B cell (primary cell): ENCODE results near the gene PIBF1. TPM values are rescaled to one million over a fixed set of nuclear protein-coding genes. Genes with fewer than 3 reads are reported as not detected.

Source experiments
- ATAC-seq: fragments of 200-7000 bp; cut with Tn5 transposase; one replicate; pipeline ENCODE4 v1.10.0; 2021; ENCODE audit warnings: low read depth, mild to moderate bottlenecking, moderate number of reproducible peaks, moderate library complexity
- CTCF ChIA-PET: fragments of 350-600 bp; sonication (Branson Sonifier 250); formaldehyde crosslinking; loops from one replicate; lab custom pipeline; 2021; ENCODE audit warnings: antibody characterized with exemption, inconsistent platforms; lab: Charles Lee
- POLR2A ChIA-PET: fragments of 350-600 bp; sonication (Branson Sonifier 250); formaldehyde crosslinking; loops from one replicate; lab custom pipeline; 2021; ENCODE audit warnings: antibody characterized with exemption; lab: Charles Lee
- DNase-seq: peaks from one replicate; pipeline ENCODE4 v3.0.0; 2013
- H2AFZ ChIP-seq: 2 replicates; pipeline ENCODE4 v1.6.1; 2012; ENCODE audit warnings: mild to moderate bottlenecking, low read depth, low read length; ENCODE audit not compliant: insufficient read depth, poor library complexity, severe bottlenecking
- H3K27ac ChIP-seq, 2 donors: 1 replicate in 1 of 2; 2 replicates in 1 of 2; pipeline ENCODE4 v1.5.1; 2012 to 2013; ENCODE audit warnings: low read length in 2 of 2, mild to moderate bottlenecking in 2 of 2, moderate library complexity in 1 of 2
- H3K27me3 ChIP-seq, 4 experiments: fragments of 200-600 bp in 1 of 4; sonication (generic) in 1 of 4; replicated peaks in 1 of 4; 1 replicate in 2 of 4; 2 replicates in 2 of 4; pipeline versions ENCODE4 v1.6.1 to v1.7.0; 2013 to 2016; ENCODE audit warnings: low read length in 3 of 4, mild to moderate bottlenecking in 2 of 4, mixed read lengths in 1 of 4, moderate library complexity in 1 of 4; ENCODE audit not compliant: insufficient read depth in 4 of 4, control insufficient read depth in 3 of 4; ENCODE audit errors: control extremely low read depth in 1 of 4
- H3K36me3 ChIP-seq, 2 experiments: replicated peaks in 1 of 2; 1 replicate in 1 of 2; 2 replicates in 1 of 2; pipeline versions ENCODE4 v1.6.1 to v1.7.1; 2013; ENCODE audit warnings: low read length in 1 of 2; ENCODE audit not compliant: insufficient read depth in 2 of 2, control insufficient read depth in 1 of 2; ENCODE audit errors: control extremely low read depth in 1 of 2, extremely low read depth in 1 of 2
- H3K4me1 ChIP-seq, 2 donors: fragments of 200-600 bp in 1 of 2; sonication (generic) in 1 of 2; 1 replicate in 1 of 2; 2 replicates in 1 of 2; pipeline versions ENCODE4 v1.5.1 to v1.6.1; 2013 to 2017; ENCODE audit warnings: low read length in 2 of 2; ENCODE audit not compliant: control insufficient read depth in 2 of 2, insufficient read depth in 2 of 2
- H3K4me2 ChIP-seq: replicated peaks from 2 replicates; pipeline ENCODE3; 2012; ENCODE audit warnings: mild to moderate bottlenecking, low read depth, low read length; ENCODE audit not compliant: poor library complexity, severe bottlenecking
- H3K4me3 ChIP-seq, 5 experiments: fragments of 200-600 bp in 1 of 5; sonication (generic) in 1 of 5; 1 replicate in 3 of 5; 2 replicates in 2 of 5; pipeline versions ENCODE4 v1.5.1 to v1.7.0; 2011 to 2016; ENCODE audit warnings: low read length in 4 of 5, mild to moderate bottlenecking in 4 of 5, low read depth in 2 of 5, control low read depth in 1 of 5, moderate library complexity in 1 of 5; ENCODE audit not compliant: insufficient read depth in 1 of 5; ENCODE audit errors: control extremely low read depth in 1 of 5, extremely low read depth in 1 of 5
- H3K79me2 ChIP-seq: fragments of 200-600 bp; sonication (generic); one replicate; pipeline ENCODE4 v1.6.0; 2016; ENCODE audit warnings: low read length; ENCODE audit not compliant: control insufficient read depth, insufficient read depth
- H3K9ac ChIP-seq: fragments of 200-600 bp; sonication (generic); 2 replicates; pipeline ENCODE4 v1.6.1; 2017; ENCODE audit warnings: mild to moderate bottlenecking, low read length, moderate library complexity
- H3K9me3 ChIP-seq, 3 donors: one replicate each; pipeline versions ENCODE4 v1.6.1 to v1.7.1; 2013; ENCODE audit warnings: low read length in 2 of 3; ENCODE audit not compliant: control insufficient read depth in 2 of 3, insufficient read depth in 1 of 3; ENCODE audit errors: control extremely low read depth in 1 of 3
- H4K20me1 ChIP-seq: 2 replicates; pipeline ENCODE4 v1.6.0; 2012; ENCODE audit warnings: mild to moderate bottlenecking, low read length; ENCODE audit not compliant: insufficient read depth, control insufficient read depth, poor library complexity, severe bottlenecking
- H3K27ac Mint-ChIP-seq: one replicate; pipeline ENCODE4 v1.8.0; 2021; ENCODE audit warnings: mixed read lengths
- H3K27me3 Mint-ChIP-seq: one replicate; pipeline ENCODE4 v1.8.0; 2021; ENCODE audit warnings: mixed read lengths
- H3K4me1 Mint-ChIP-seq: one replicate; pipeline ENCODE4 v1.8.0; 2021; ENCODE audit warnings: mixed read lengths
- H3K4me3 Mint-ChIP-seq: one replicate; pipeline ENCODE4 v1.8.0; 2021; ENCODE audit warnings: mixed read lengths
- H3K9me3 Mint-ChIP-seq: one replicate; pipeline ENCODE4 v1.8.0; 2022; ENCODE audit warnings: mixed read lengths; ENCODE audit not compliant: insufficient read depth
- CTCF ChIP-seq: fragments of 200-600 bp; IDR thresholded peaks from one replicate; pipeline ENCODE4 v1.8.0; 2022; ENCODE audit warnings: antibody characterized with exemption, mild to moderate bottlenecking
- EZH2 ChIP-seq: IDR thresholded peaks from 2 replicates; pipeline ENCODE4 v1.6.1; 2012; ENCODE audit warnings: borderline replicate concordance, low read depth, mild to moderate bottlenecking, moderate library complexity, low read length; ENCODE audit not compliant: insufficient read depth, poor library complexity, severe bottlenecking
- WGBS: methylation state at CpG from one replicate; pipeline ENCODE4 v1.1.5; 2013; ENCODE audit warnings: missing lambda C conversion rate; ENCODE audit not compliant: insufficient coverage; 5-methylcytosine and 5-hydroxymethylcytosine counted together
- intact Hi-C: fragments of 100-400 bp; cut with micrococcal nuclease; formaldehyde crosslinking; loops from one replicate; pipeline ENCODE4 v1.10.0; 2022
- polyA plus RNA-seq: library from polyadenylated mRNA; depleted of rRNA; stranded (reverse); fragments of >200 nt; gene quantifications from 2 replicates; pipeline ENCODE4 v1.2.3, GENCODE V29; 2012
- total RNA-seq, 2 donors: library from RNA; stranded (reverse); fragments of 120-200 nt in 1 of 2; gene quantifications; 1 replicate in 1 of 2; 2 replicates in 1 of 2; pipeline versions ENCODE4 v1.2.3 to v1.2.4, GENCODE V29; 2013 to 2022

PIBF1 gene
- total and polyA plus RNA-seq, 2 donors (not counting 1 experiment from before 2014, with no cell fraction given) = 4.5 to 43.1 TPM

GRCh38 chr13:72960541-72960940 lies 178.6 kb downstream of the PIBF1 start:
- H3K27me3 Mint-ChIP-seq = no peaks in the 10 kb centered on the region
- H3K4me3 Mint-ChIP-seq = no peak overlapping the region
- peaks cover 7% of the 10 kb centered on the region in 2 donors for H3K4me1 ChIP-seq
- H3K4me1 Mint-ChIP-seq = peaks cover 17% of the 10 kb centered on the region
- DNase-seq (no peak), ATAC-seq (no peak)
- peaks cover 0 to 1% (median 0%) of the 10 kb centered on the region in 3 donors for H3K9me3 ChIP-seq
- no peak overlapping the region for H3K9ac ChIP-seq
- H3K9me3 Mint-ChIP-seq = peaks cover 5% of the 10 kb centered on the region
- no peaks in the 10 kb centered on the region for H3K79me2 ChIP-seq
- CTCF ChIA-PET = no interaction called here
- H3K36me3 ChIP-seq = peaks cover 0 to 4% of the 10 kb centered on the region in 2 experiments
- no peak overlapping the region for H3K27ac ChIP-seq
- no peak for TF ChIP-seq CTCF
- TF ChIP-seq EZH2 = no peak
- intact Hi-C loops = no loop called here
- no peak overlapping the region for H3K27ac Mint-ChIP-seq
- no peaks in the 10 kb centered on the region for H3K27me3 ChIP-seq
- no peak overlapping the region for H3K4me3 ChIP-seq
- H3K4me2 ChIP-seq = no peak overlapping the region
- H2AFZ ChIP-seq = no peak overlapping the region
- H4K20me1 ChIP-seq = no peaks in the 10 kb centered on the region
- POLR2A ChIA-PET = no interaction called here

- Histone ChIP-seq H3K4me2 (no peak overlapping the region), H3K27me3 (no peaks in the 10 kb centered on the region), H4K20me1 (no peaks in the 10 kb centered on the region), H2AFZ (no peak overlapping the region), H3K4me1 (peaks cover 7% of the 10 kb centered on the region in 2 donors), H3K27ac (no peak overlapping the region), H3K36me3 (no peaks in the 10 kb centered on the region), H3K4me3 (no peak overlapping the region), H3K79me2 (no peaks in the 10 kb centered on the region), H3K9me3 (no peaks in the 10 kb centered on the region), H3K9ac (no peak overlapping the region)
- WGBS = no CpG with 5 or more reads among the region's 1 CpG
- Mint-ChIP-seq H3K4me1 (peaks cover 17% of the 10 kb centered on the region), H3K4me3 (no peak overlapping the region), H3K27ac (no peak overlapping the region), H3K27me3 (no peaks in the 10 kb centered on the region), H3K9me3 (no peaks in the 10 kb centered on the region)
- ChIA-PET CTCF (no interaction called here), POLR2A (no interaction called here)
- TF ChIP-seq EZH2 (no peak), CTCF (no peak)
- ATAC-seq (peak; percentile 28), DNase-seq (peak; percentile 23)
- intact Hi-C loops = no loop called here
Observed at GRCh38 chr13:72963762-72964161, 181.8 kb downstream of the PIBF1 start.
